GM19438 (cell line): ENCODE measurements around the gene HOXB9.

Source experiments
- ATAC-seq: cut with Tn5 transposase; IDR thresholded peaks from one replicate; pipeline ENCODE4 v1.9.1; 2021; ENCODE audit warnings: low read depth; ENCODE audit not compliant: unreplicated experiment

Gene HOXB9

GRCh38 chr17:48571826-48572417 lies 54.2 kb downstream of the HOXB9 start:
- ATAC-seq = no peak
